ENCODE measurements around the gene STAT1. TPM values are rescaled to one million over a fixed set of nuclear protein-coding genes. Genes with fewer than 3 reads are reported as not detected.

The STAT1 gene
- total and polyA plus RNA-seq, 9 of the 15 experiments (the other 6 are each of a cell fraction or from before 2014, with no cell fraction given) = 8.7 to 34.4 (median 26.8) TPM

GRCh38 chr2:191013932-191014652, at the start of gene STAT1 (continued):
- TF ChIP-seq USF1 (CRISPR knock-in tag; IDR thresholded peaks at IDR 0.05) (0 out of 2 replicates have a peak, but pooled peaks have one; percentile 18), MEF2A (IDR thresholded peaks at IDR 0.05; ENCODE audit: control insufficient read depth, low read depth, low read length) (no peak), SMARCC2 (IDR thresholded peaks at IDR 0.05; ENCODE audit: low read depth) (no peak), RBM39 (optimal IDR thresholded peaks at IDR 0.05; ENCODE audit: low read depth, low read length) (no peak), CBX1 (IDR thresholded peaks at IDR 0.05; ENCODE audit: low read depth) (peak; percentile 49; the same call in 1 of the 2 replicates), ZFP1 (CRISPR knock-in tag; IDR thresholded peaks at IDR 0.05) (no peak), CTCF (IDR thresholded peaks at IDR 0.05 in 2 of 3, conservative IDR thresholded peaks at IDR 0.05 in 1 of 3; ENCODE audit: insufficient read depth in 2 of 3, low read depth in 1 of 3, low read length in 3 of 3) (peak in 2 of 3 experiments; percentile 8 to 31; a peak in 2 of 6 replicates), MGA (IDR thresholded peaks at IDR 0.05) (peak; percentile 96), MAZ (CRISPR knock-in tag; conservative IDR thresholded peaks at IDR 0.05 in 1 of 2, IDR thresholded peaks at IDR 0.05 in 1 of 2) (peak; percentile 86 to 90)

Data from K562 (cell line).